ENCODE measurements around the gene SCRT2. TPM values are rescaled to one million over a fixed set of nuclear protein-coding genes. Genes with fewer than 3 reads are reported as not detected.

Gene SCRT2
- total and polyA plus RNA-seq, 9 of the 15 experiments (the other 6 are each of a cell fraction or from before 2014, with no cell fraction given), result 0.04 to 0.75 (median 0.13) TPM; not detected in 2

GRCh38 chr20:688809-689212 lies 13.2 kb upstream of the SCRT2 start (continued):
- TF ChIP-seq SRSF3 (IDR thresholded peaks at IDR 0.05; ENCODE audit: insufficient read depth, low read length) (no peak), ZNF316 (IDR thresholded peaks at IDR 0.05) (no peak), RNF219 (CRISPR knock-in tag; IDR thresholded peaks at IDR 0.05) (no peak), POLR2B (IDR thresholded peaks at IDR 0.05; ENCODE audit: low read depth, partially characterized antibody) (no peak), ATF3 (IDR thresholded peaks at IDR 0.05) (peak; percentile 38; the same call in 1 of the 2 replicates), ATF3 (CRISPR knock-in tag; conservative IDR thresholded peaks at IDR 0.05) (no peak), MYNN (IDR thresholded peaks at IDR 0.05) (no peak), MYNN (CRISPR knock-in tag; IDR thresholded peaks at IDR 0.05) (no peak), ZNF76 (CRISPR knock-in tag; IDR thresholded peaks at IDR 0.05; ENCODE audit: borderline replicate concordance) (no peak), SREBF2 (CRISPR knock-in tag; IDR thresholded peaks at IDR 0.05) (no peak), ZNF639 (CRISPR knock-in tag; conservative IDR thresholded peaks at IDR 0.05 in 1 of 2, IDR thresholded peaks at IDR 0.05 in 1 of 2) (no peak)
- TF ChIP-seq, protein P1, sequence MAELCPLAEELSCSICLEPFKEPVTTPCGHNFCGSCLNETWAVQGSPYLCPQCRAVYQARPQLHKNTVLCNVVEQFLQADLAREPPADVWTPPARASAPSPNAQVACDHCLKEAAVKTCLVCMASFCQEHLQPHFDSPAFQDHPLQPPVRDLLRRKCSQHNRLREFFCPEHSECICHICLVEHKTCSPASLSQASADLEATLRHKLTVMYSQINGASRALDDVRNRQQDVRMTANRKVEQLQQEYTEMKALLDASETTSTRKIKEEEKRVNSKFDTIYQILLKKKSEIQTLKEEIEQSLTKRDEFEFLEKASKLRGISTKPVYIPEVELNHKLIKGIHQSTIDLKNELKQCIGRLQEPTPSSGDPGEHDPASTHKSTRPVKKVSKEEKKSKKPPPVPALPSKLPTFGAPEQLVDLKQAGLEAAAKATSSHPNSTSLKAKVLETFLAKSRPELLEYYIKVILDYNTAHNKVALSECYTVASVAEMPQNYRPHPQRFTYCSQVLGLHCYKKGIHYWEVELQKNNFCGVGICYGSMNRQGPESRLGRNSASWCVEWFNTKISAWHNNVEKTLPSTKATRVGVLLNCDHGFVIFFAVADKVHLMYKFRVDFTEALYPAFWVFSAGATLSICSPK (IDR thresholded peaks at IDR 0.05; ENCODE audit: borderline replicate concordance), result no peak
- TF ChIP-seq, protein P2, sequence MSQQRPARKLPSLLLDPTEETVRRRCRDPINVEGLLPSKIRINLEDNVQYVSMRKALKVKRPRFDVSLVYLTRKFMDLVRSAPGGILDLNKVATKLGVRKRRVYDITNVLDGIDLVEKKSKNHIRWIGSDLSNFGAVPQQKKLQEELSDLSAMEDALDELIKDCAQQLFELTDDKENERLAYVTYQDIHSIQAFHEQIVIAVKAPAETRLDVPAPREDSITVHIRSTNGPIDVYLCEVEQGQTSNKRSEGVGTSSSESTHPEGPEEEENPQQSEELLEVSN (IDR thresholded peaks at IDR 0.05; ENCODE audit: borderline replicate concordance in 1 of 2, extremely low read depth in 1 of 2, insufficient read depth in 1 of 2, insufficient read length in 1 of 2, low read depth in 1 of 2, low read length in 1 of 2, poor library complexity in 1 of 2, severe bottlenecking in 1 of 2), result peak in 1 of 2 experiments; percentile 15
- TF ChIP-seq, protein P3, sequence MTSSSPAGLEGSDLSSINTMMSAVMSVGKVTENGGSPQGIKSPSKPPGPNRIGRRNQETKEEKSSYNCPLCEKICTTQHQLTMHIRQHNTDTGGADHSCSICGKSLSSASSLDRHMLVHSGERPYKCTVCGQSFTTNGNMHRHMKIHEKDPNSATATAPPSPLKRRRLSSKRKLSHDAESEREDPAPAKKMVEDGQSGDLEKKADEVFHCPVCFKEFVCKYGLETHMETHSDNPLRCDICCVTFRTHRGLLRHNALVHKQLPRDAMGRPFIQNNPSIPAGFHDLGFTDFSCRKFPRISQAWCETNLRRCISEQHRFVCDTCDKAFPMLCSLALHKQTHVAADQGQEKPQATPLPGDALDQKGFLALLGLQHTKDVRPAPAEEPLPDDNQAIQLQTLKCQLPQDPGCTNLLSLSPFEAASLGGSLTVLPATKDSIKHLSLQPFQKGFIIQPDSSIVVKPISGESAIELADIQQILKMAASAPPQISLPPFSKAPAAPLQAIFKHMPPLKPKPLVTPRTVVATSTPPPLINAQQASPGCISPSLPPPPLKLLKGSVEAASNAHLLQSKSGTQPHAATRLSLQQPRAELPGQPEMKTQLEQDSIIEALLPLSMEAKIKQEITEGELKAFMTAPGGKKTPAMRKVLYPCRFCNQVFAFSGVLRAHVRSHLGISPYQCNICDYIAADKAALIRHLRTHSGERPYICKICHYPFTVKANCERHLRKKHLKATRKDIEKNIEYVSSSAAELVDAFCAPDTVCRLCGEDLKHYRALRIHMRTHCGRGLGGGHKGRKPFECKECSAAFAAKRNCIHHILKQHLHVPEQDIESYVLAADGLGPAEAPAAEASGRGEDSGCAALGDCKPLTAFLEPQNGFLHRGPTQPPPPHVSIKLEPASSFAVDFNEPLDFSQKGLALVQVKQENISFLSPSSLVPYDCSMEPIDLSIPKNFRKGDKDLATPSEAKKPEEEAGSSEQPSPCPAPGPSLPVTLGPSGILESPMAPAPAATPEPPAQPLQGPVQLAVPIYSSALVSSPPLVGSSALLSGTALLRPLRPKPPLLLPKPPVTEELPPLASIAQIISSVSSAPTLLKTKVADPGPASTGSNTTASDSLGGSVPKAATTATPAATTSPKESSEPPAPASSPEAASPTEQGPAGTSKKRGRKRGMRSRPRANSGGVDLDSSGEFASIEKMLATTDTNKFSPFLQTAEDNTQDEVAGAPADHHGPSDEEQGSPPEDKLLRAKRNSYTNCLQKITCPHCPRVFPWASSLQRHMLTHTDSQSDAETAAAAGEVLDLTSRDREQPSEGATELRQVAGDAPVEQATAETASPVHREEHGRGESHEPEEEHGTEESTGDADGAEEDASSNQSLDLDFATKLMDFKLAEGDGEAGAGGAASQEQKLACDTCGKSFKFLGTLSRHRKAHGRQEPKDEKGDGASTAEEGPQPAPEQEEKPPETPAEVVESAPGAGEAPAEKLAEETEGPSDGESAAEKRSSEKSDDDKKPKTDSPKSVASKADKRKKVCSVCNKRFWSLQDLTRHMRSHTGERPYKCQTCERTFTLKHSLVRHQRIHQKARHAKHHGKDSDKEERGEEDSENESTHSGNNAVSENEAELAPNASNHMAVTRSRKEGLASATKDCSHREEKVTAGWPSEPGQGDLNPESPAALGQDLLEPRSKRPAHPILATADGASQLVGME (CRISPR knock-in tag; IDR thresholded peaks at IDR 0.05), result no peak

All from K562 (cell line).